Measurements from ENCODE around the gene RDH13. TPM values are rescaled to one million over a fixed set of nuclear protein-coding genes. Genes with fewer than 3 reads are reported as not detected.

RDH13 gene
- total and polyA plus RNA-seq, 7 donors, result 6.9 to 41.0 (median 11.8) TPM

DNA sequence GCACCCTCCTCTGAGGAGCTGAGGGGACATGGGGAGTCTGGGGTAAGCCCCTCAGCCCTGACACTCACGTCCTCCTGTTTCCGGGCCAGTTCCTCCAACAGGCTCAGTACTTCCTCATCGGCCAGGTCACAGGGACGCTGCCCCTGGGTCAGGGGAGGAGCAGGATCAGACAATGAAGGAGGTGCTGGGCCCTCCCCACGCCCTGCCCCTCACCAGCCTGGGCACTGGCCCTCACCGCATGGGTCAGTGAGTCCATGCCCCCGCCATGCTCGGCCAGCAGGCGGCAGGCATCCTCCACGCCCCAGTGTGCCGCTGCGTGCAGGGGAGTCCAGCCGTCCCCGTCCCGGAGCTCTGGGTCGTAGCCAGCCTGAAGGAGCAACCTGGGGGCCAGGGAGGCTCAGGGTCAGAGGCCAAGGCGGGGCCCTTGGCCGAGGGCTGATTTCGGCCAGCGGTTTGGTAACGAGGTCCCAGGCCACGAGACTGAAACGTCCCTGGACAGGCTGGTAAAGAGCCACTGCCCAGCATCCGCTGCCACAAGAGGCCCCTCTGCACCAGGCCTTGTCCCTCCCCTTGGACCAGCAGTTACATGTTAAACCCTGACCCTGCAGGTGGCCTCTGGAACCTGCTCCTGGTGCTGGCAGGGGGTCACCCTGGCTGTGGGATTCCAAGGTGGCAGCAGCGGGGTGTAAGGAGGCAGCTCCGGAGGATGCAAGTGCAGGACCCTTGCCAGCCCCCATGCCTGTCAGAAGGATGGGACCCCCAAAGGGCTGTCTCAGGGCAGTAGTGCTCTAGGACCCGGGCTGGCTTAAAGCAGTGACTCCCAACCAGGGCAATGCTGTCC, 36.0 kb upstream of the RDH13 start:
- peak; percentile 53 for DNase-seq
- H3K4me3 ChIP-seq, result no peak overlapping the region
- H3K4me1 ChIP-seq, result peaks cover 0 to 14% (median 0%) of the 10 kb centered on the region in 4 donors
- peaks cover 38 to 82% (median 72%) of the 10 kb centered on the region in 4 donors for H3K36me3 ChIP-seq
- WGBS, 2 donors, result 93 to 94% methylated on average over 27 of the region's 27 CpGs
- peak overlapping the region in 1 of 4 donors; percentile 2 for H3K27ac ChIP-seq
- intact Hi-C loops (cut with DNase I), result no loop called here
- no peaks in the 10 kb centered on the region for H3K27me3 ChIP-seq
- TF ChIP-seq EP300 (IDR thresholded peaks at IDR 0.05), result no peak
- no peak for TF ChIP-seq POLR2A (IDR thresholded peaks at IDR 0.05)
- TF ChIP-seq, protein P1, sequence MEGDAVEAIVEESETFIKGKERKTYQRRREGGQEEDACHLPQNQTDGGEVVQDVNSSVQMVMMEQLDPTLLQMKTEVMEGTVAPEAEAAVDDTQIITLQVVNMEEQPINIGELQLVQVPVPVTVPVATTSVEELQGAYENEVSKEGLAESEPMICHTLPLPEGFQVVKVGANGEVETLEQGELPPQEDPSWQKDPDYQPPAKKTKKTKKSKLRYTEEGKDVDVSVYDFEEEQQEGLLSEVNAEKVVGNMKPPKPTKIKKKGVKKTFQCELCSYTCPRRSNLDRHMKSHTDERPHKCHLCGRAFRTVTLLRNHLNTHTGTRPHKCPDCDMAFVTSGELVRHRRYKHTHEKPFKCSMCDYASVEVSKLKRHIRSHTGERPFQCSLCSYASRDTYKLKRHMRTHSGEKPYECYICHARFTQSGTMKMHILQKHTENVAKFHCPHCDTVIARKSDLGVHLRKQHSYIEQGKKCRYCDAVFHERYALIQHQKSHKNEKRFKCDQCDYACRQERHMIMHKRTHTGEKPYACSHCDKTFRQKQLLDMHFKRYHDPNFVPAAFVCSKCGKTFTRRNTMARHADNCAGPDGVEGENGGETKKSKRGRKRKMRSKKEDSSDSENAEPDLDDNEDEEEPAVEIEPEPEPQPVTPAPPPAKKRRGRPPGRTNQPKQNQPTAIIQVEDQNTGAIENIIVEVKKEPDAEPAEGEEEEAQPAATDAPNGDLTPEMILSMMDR (IDR thresholded peaks at IDR 0.05), result no peak
- no peak for TF ChIP-seq POLR2AphosphoS5 (IDR thresholded peaks at IDR 0.05)
- H3K9me3 ChIP-seq, result peaks cover 0 to 4% (median 0%) of the 10 kb centered on the region in 4 donors

DNA sequence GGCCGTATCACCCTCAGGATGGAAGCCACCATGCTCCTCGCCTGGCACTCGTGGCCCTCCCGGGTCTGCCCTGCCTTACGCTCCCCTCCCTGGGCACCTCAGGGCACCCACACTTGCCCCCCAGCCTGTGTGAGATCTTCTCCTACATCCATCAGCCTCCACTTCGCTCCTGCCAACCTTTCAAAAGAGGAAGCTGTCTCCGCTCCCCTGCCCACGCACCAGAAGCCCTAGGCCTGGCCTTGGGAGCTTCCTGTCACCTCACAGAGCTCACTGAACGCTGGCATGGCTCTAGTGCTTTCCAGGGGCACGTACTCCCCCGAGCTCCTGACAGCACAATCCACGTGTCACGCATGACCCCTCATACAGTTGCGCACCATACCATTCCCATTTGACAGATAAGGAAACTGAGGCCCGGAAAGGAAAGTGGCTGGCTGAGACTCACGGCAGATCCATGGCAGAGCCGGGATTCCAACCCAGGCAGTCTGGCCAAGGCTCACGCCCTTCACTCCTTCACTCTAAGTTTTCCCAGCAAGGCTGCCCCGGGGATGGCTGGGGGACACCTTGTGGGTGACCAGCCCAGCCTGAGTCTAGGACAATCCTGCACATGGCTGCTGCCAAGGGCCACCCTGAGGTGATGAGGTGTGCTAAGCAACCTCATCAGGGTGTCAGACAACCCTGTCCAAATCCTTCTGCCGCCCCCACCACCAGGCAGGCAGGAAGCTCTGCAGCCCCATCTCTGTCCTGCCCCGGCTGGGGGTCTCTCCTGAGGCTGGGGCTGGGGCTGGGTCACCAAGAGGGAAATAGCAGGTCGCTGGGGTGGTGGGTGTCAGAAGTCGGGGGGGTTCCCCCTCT, 35.1 kb upstream of the RDH13 start:
- DNase-seq, result peak; percentile 61
- Histone ChIP-seq H3K4me1 (peaks cover 0 to 14% (median 0%) of the 10 kb centered on the region in 4 donors), H3K27ac (no peak overlapping the region), H3K27me3 (no peaks in the 10 kb centered on the region), H3K9me3 (peaks cover 0 to 2% (median 0%) of the 10 kb centered on the region in 4 donors), H3K36me3 (peaks cover 33 to 74% (median 67%) of the 10 kb centered on the region in 4 donors), H3K4me3 (no peak overlapping the region)
- intact Hi-C loops (cut with DNase I), result no loop called here
- TF ChIP-seq EP300 (IDR thresholded peaks at IDR 0.05) (no peak), POLR2AphosphoS5 (IDR thresholded peaks at IDR 0.05) (no peak), POLR2A (IDR thresholded peaks at IDR 0.05) (no peak)
- TF ChIP-seq, protein P1 (IDR thresholded peaks at IDR 0.05), result no peak
- 92 to 95% methylated on average over 23 of the region's 23 CpGs for WGBS, 2 donors

DNA sequence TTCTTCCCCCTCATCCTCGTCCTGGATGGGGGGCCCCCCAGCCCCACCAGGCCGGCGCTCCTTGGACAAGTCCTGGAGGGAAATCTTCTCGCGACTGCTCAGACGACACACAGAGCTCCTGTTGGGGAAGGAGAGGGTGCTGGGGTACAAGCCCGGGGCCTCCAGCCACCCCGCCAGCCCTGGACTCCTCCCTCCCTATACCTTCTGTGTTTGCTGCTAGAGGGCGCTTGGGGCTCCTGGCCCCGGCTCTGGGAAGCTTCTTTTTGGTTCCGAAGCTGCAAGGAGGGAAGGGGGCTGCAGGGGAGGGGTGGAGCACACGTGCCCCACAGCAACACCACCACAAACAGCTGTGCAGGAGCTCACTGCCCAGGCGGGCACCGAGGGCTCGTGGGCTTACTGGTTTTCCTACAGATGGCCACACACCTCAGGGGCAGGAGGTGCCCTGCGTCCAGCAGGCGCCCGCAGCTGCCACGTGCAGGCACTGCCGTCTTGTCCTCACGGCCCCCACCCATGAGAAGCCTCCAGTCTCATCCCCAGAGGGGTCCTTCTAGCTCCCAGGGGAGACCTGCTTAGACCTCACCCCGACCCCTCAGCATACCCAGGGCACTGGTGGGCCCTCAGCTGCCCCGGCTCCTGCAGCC, 33.2 kb upstream of the RDH13 start:
- no peak overlapping the region for H3K27ac ChIP-seq
- H3K4me3 ChIP-seq, result no peak overlapping the region
- intact Hi-C loops (cut with DNase I), result no loop called here
- peaks cover 0 to 14% (median 0%) of the 10 kb centered on the region in 4 donors for H3K4me1 ChIP-seq
- H3K27me3 ChIP-seq, result no peaks in the 10 kb centered on the region
- WGBS, 2 donors, result 87 to 91% methylated on average over 23 of the region's 23 CpGs
- H3K36me3 ChIP-seq, result peaks cover 45 to 74% (median 70%) of the 10 kb centered on the region in 4 donors
- no peaks in the 10 kb centered on the region for H3K9me3 ChIP-seq
- TF ChIP-seq POLR2AphosphoS5 (IDR thresholded peaks at IDR 0.05), result no peak
- no peak for TF ChIP-seq EP300 (IDR thresholded peaks at IDR 0.05)
- TF ChIP-seq, protein P1 (IDR thresholded peaks at IDR 0.05), result no peak
- no peak for TF ChIP-seq POLR2A (IDR thresholded peaks at IDR 0.05)
- DNase-seq, result no peak

DNA sequence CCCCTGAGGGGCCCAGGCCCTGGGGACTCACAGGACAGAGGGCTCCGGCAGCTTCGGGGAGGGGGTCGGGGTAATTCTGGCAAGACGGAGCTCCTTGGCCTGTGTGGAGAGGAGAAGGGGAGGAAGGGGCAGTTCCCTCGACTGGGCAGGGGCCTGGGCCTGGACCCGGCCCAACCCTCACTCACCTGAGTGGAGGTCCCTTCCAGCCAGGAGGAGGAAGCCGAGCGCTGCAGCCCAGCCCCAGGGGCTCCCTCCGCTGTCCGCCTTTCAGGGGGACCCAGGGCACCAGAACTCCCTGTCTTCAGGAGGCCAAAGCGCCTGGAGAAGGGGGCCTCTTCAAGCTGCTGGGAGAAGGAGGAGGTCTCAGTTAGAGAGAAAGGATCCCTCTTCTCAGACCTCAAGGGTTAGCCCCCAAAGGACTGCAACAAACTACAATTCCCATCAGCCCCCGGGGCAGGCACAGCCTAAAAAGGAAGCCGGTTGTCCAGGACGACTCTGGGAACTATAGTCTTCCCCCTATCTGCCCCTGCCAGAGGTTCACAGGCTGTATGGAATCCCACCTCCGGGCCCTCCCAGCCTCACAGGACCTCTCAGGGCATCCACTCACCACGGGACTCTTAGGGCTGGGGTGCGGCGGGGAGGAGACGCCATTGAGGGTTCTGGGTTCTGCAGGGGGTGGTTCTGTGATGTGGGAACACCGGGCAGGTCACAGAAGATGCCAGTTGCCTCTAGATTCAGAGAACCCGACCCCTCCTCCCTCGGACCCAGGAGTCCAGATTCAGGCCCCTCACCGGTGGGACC, 32.5 kb upstream of the RDH13 start:
- intact Hi-C loops (cut with DNase I), result no loop called here
- WGBS, 2 donors, result 91% methylated on average over 23 of the region's 23 CpGs
- H3K36me3 ChIP-seq, result peaks cover 52 to 75% (median 70%) of the 10 kb centered on the region in 4 donors

More for the DNA sequence above, 32.5 kb upstream of the RDH13 start:
- TF ChIP-seq POLR2A (IDR thresholded peaks at IDR 0.05), result no peak
- TF ChIP-seq, protein P1 (IDR thresholded peaks at IDR 0.05), result no peak
- TF ChIP-seq POLR2AphosphoS5 (IDR thresholded peaks at IDR 0.05), result no peak
- TF ChIP-seq EP300 (IDR thresholded peaks at IDR 0.05), result no peak
- Histone ChIP-seq H3K4me3 (no peak overlapping the region), H3K27ac (no peak overlapping the region), H3K9me3 (no peaks in the 10 kb centered on the region), H3K27me3 (no peaks in the 10 kb centered on the region), H3K4me1 (peaks cover 0 to 14% (median 0%) of the 10 kb centered on the region in 4 donors)
- no peak for DNase-seq
